Hindlimb muscle (tissue), 1 donor: ENCODE results near the gene ZNF582. TPM values are rescaled to one million over a fixed set of nuclear protein-coding genes. Genes with fewer than 3 reads are reported as not detected.
A peak's percentile ranks its signal among the peaks of the same experiment; 100 is the strongest.

Experiments
- DNase-seq: peaks from one replicate; pipeline ENCODE4 v3.0.0-alpha.2; 2013
- polyA plus RNA-seq: library from polyadenylated mRNA; unstranded; fragments of 120-200 nt; gene quantifications from one replicate; pipeline ENCODE4 v1.2.1, GENCODE V29; 2013; ENCODE audit not compliant: insufficient read length

Gene ZNF582
- polyA plus RNA-seq = 6.0 TPM

- DNase-seq = peak; percentile 97
These were observed at the start of gene ZNF582 for GRCh38 chr19:56393119-56394012. Gene ZNF582, minus strand, starts transcription at chr19:56393534. Its CDS starts 1,782 bp downstream, at chr19:56391752.

GRCh38 chr19:56441206-56441792 lies 48.0 kb upstream of the ZNF582 start:
- no peak for DNase-seq

- DNase-seq = no peak
These were observed 30.6 kb upstream of the ZNF582 start for GRCh38 chr19:56423985-56424353.

- no peak for DNase-seq
These were observed 30.1 kb upstream of the ZNF582 start for GRCh38 chr19:56423276-56423984.

GRCh38 chr19:56405062-56405461 lies 11.7 kb upstream of the ZNF582 start:
- no peak for DNase-seq

GRCh38 chr19:56404705-56405056 lies 11.3 kb upstream of the ZNF582 start:
- DNase-seq = peak; percentile 9

GRCh38 chr19:56403764-56404704 lies 10.7 kb upstream of the ZNF582 start, which contains the start of gene ZNF583:
Gene ZNF583, plus strand, starts transcription at chr19:56404332. Its CDS starts 2,783 bp downstream, at chr19:56407115.
- peak; percentile 99 for DNase-seq

GRCh38 chr19:56403261-56403660 lies 9.9 kb upstream of the ZNF582 start:
- no peak for DNase-seq

- no peak for DNase-seq
These were observed 7.2 kb upstream of the ZNF582 start for GRCh38 chr19:56400485-56400884.

GRCh38 chr19:56398809-56399208 lies 5.5 kb upstream of the ZNF582 start:
- no peak for DNase-seq

GRCh38 chr19:56383826-56384605 lies 9.3 kb downstream of the ZNF582 start:
- no peak for DNase-seq

- no peak for DNase-seq
These were observed 16.0 kb downstream of the ZNF582 start for GRCh38 chr19:56377105-56377924.

- no peak for DNase-seq
These were observed 21.1 kb downstream of the ZNF582 start for GRCh38 chr19:56372281-56372680.

- DNase-seq = no peak
These were observed 23.3 kb downstream of the ZNF582 start for GRCh38 chr19:56369886-56370676.

- DNase-seq = peak; percentile 90
These were observed 25.3 kb downstream of the ZNF582 start for GRCh38 chr19:56367829-56368711.

- no peak for DNase-seq
These were observed 32.5 kb downstream of the ZNF582 start for GRCh38 chr19:56360841-56361240.

GRCh38 chr19:56356944-56357343 lies 36.4 kb downstream of the ZNF582 start:
- no peak for DNase-seq

GRCh38 chr19:56355517-56355916 lies 37.8 kb downstream of the ZNF582 start:
- no peak for DNase-seq
